ENCODE data around the gene SLX4IP.
A peak's percentile ranks its signal among the peaks of the same experiment; 100 is the strongest.

SLX4IP gene

GRCh38 chr20:10469599-10469998, 34.5 kb downstream of the SLX4IP start:
- TF ChIP-seq, protein P1, sequence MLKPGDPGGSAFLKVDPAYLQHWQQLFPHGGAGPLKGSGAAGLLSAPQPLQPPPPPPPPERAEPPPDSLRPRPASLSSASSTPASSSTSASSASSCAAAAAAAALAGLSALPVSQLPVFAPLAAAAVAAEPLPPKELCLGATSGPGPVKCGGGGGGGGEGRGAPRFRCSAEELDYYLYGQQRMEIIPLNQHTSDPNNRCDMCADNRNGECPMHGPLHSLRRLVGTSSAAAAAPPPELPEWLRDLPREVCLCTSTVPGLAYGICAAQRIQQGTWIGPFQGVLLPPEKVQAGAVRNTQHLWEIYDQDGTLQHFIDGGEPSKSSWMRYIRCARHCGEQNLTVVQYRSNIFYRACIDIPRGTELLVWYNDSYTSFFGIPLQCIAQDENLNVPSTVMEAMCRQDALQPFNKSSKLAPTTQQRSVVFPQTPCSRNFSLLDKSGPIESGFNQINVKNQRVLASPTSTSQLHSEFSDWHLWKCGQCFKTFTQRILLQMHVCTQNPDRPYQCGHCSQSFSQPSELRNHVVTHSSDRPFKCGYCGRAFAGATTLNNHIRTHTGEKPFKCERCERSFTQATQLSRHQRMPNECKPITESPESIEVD (tag by site-specific recombination; IDR thresholded peaks at IDR 0.05) = peak; percentile 47
- TF ChIP-seq ZNF654 (tag by site-specific recombination; IDR thresholded peaks at IDR 0.05; ENCODE audit: low read depth) (peak; percentile 72), FEZF1 (tag by site-specific recombination; IDR thresholded peaks at IDR 0.05) (peak; percentile 58), ZNF426 (tag by site-specific recombination; IDR thresholded peaks at IDR 0.05) (no peak), ZNF76 (tag by site-specific recombination; IDR thresholded peaks at IDR 0.05; ENCODE audit: borderline replicate concordance, low read depth) (no peak), ZIC2 (tag by site-specific recombination; IDR thresholded peaks at IDR 0.05) (peak; percentile 45; the same call in 1 of the 2 replicates)
- ChIA-PET POLR2A (no interaction called here), CTCF (interaction anchor here (1.0 to 1.2 kb wide), 2 partner anchors 10 to 67 kb away, joined by 4 to 5 read pairs; no protein-coding TSS in a partner anchor)
- Histone ChIP-seq H3K4me1 (ENCODE audit: control insufficient read depth, insufficient read depth, low read length) (no peaks in the 10 kb centered on the region), H3K36me3 (ENCODE audit: control insufficient read depth in 2 of 2, insufficient read depth in 1 of 2, low read length in 2 of 2) (no peaks in the 10 kb centered on the region), H3K9me3 (ENCODE audit: control insufficient read depth, insufficient read depth, low read depth, low read length) (no peaks in the 10 kb centered on the region), H3K27ac (ENCODE audit: extremely low read depth, low read depth, low read length) (no peak overlapping the region), H3K4me3 (ENCODE audit: low read depth, low read length) (no peak overlapping the region)

GRCh38 chr20:10470276-10470675, 35.2 kb downstream of the SLX4IP start:
- Histone ChIP-seq H3K36me3 (ENCODE audit: control insufficient read depth in 2 of 2, insufficient read depth in 1 of 2, low read length in 2 of 2) (no peaks in the 10 kb centered on the region), H3K9me3 (ENCODE audit: control insufficient read depth, insufficient read depth, low read depth, low read length) (no peaks in the 10 kb centered on the region), H3K4me3 (ENCODE audit: low read depth, low read length) (no peak overlapping the region), H3K4me1 (ENCODE audit: control insufficient read depth, insufficient read depth, low read length) (no peaks in the 10 kb centered on the region), H3K27ac (ENCODE audit: extremely low read depth, low read depth, low read length) (no peak overlapping the region)
- ChIA-PET POLR2A (no interaction called here), CTCF (interaction anchor here (1.9 kb wide), 1 partner anchor 67 kb away, joined by 5 read pairs; no protein-coding TSS in a partner anchor)
- TF ChIP-seq ZBTB17 (tag by site-specific recombination; IDR thresholded peaks at IDR 0.05) = no peak
- no peak for TF ChIP-seq ZNF202 (tag by site-specific recombination; IDR thresholded peaks at IDR 0.05; ENCODE audit: borderline replicate concordance)
- TF ChIP-seq SP7 (tag by site-specific recombination; IDR thresholded peaks at IDR 0.05) = no peak
- no peak for TF ChIP-seq ZNF155 (tag by site-specific recombination; IDR thresholded peaks at IDR 0.05)
- TF ChIP-seq, protein P2, sequence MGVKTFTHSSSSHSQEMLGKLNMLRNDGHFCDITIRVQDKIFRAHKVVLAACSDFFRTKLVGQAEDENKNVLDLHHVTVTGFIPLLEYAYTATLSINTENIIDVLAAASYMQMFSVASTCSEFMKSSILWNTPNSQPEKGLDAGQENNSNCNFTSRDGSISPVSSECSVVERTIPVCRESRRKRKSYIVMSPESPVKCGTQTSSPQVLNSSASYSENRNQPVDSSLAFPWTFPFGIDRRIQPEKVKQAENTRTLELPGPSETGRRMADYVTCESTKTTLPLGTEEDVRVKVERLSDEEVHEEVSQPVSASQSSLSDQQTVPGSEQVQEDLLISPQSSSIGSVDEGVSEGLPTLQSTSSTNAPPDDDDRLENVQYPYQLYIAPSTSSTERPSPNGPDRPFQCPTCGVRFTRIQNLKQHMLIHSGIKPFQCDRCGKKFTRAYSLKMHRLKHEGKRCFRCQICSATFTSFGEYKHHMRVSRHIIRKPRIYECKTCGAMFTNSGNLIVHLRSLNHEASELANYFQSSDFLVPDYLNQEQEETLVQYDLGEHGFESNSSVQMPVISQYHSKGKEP (tag by site-specific recombination; IDR thresholded peaks at IDR 0.05) = no peak
- TF ChIP-seq ZNF311 (tag by site-specific recombination; IDR thresholded peaks at IDR 0.05; ENCODE audit: borderline replicate concordance) = no peak
- TF ChIP-seq, protein P3, sequence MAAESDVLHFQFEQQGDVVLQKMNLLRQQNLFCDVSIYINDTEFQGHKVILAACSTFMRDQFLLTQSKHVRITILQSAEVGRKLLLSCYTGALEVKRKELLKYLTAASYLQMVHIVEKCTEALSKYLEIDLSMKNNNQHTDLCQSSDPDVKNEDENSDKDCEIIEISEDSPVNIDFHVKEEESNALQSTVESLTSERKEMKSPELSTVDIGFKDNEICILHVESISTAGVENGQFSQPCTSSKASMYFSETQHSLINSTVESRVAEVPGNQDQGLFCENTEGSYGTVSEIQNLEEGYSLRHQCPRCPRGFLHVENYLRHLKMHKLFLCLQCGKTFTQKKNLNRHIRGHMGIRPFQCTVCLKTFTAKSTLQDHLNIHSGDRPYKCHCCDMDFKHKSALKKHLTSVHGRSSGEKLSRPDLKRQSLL (tag by site-specific recombination; IDR thresholded peaks at IDR 0.05) = no peak
- no peak for TF ChIP-seq ZNF837 (tag by site-specific recombination; IDR thresholded peaks at IDR 0.05)
- TF ChIP-seq ZNF416 (tag by site-specific recombination; IDR thresholded peaks at IDR 0.05) = no peak
- TF ChIP-seq ZFP37 (tag by site-specific recombination; IDR thresholded peaks at IDR 0.05) = no peak
- no peak for TF ChIP-seq ZNF785 (tag by site-specific recombination; IDR thresholded peaks at IDR 0.05)
- TF ChIP-seq ZNF184 (tag by site-specific recombination; IDR thresholded peaks at IDR 0.05) = no peak
- TF ChIP-seq ZNF426 (tag by site-specific recombination; IDR thresholded peaks at IDR 0.05) = no peak
- no peak for TF ChIP-seq KLF10 (tag by site-specific recombination; IDR thresholded peaks at IDR 0.05)
- TF ChIP-seq ZNF138 (tag by site-specific recombination; IDR thresholded peaks at IDR 0.05; ENCODE audit: borderline replicate concordance) = no peak
- no peak for TF ChIP-seq ZNF433 (tag by site-specific recombination; IDR thresholded peaks at IDR 0.05; ENCODE audit: low read depth)
- no peak for TF ChIP-seq OVOL3 (tag by site-specific recombination; IDR thresholded peaks at IDR 0.05)
- TF ChIP-seq, protein P4, sequence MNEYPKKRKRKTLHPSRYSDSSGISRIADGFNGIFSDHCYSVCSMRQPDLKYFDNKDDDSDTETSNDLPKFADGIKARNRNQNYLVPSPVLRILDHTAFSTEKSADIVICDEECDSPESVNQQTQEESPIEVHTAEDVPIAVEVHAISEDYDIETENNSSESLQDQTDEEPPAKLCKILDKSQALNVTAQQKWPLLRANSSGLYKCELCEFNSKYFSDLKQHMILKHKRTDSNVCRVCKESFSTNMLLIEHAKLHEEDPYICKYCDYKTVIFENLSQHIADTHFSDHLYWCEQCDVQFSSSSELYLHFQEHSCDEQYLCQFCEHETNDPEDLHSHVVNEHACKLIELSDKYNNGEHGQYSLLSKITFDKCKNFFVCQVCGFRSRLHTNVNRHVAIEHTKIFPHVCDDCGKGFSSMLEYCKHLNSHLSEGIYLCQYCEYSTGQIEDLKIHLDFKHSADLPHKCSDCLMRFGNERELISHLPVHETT (tag by site-specific recombination; IDR thresholded peaks at IDR 0.05) = no peak

Data from HEK293 (cell line).